K562 (cell line): Measurements from ENCODE around the gene ITGAL. TPM values are rescaled to one million over a fixed set of nuclear protein-coding genes. Genes with fewer than 3 reads are reported as not detected.

Experiments used
- ATF7 ChIP-seq: fragments of 450-650 bp; IDR thresholded peaks from 2 replicates; pipeline ENCODE4 v1.7.1; 2014; ENCODE audit warnings: mild to moderate bottlenecking, moderate library complexity
- CEBPG ChIP-seq, 3 experiments: fragments of 200-800 bp in 1 of 3; sonication (Bioruptor generic) in 1 of 3; sonication (generic) in 1 of 3; formaldehyde crosslinking in 1 of 3; IDR thresholded peaks in 2 of 3; conservative IDR thresholded peaks in 1 of 3; 2 replicates each; pipeline versions ENCODE4 v1.6.1 to v1.8.0; 2016 to 2022; ENCODE audit warnings: missing compliant biosample characterization in 2 of 3, missing genetic modification characterization in 2 of 3, mild to moderate bottlenecking in 1 of 3, missing genetic modification reagents in 1 of 3
- ELK3 ChIP-seq: fragments of 450-650 bp; formaldehyde crosslinking; IDR thresholded peaks from 2 replicates; pipeline ENCODE4 v1.4.0; 2020; ENCODE audit warnings: mild to moderate bottlenecking
- HLTF ChIP-seq: fragments of 450-650 bp; IDR thresholded peaks from 2 replicates; pipeline ENCODE4 v1.6.1; 2016
- KDM1A ChIP-seq, 2 experiments: fragments of 450-650 bp; IDR thresholded peaks; 2 replicates each; pipeline ENCODE4 v1.6.1; 2016; ENCODE audit warnings: mild to moderate bottlenecking in 2 of 2
- PCBP1 ChIP-seq: fragments of 200-400 bp; formaldehyde crosslinking; IDR thresholded peaks from 2 replicates; pipeline ENCODE4 v1.6.1; 2018; ENCODE audit warnings: mild to moderate bottlenecking, low read depth, low read length; ENCODE audit not compliant: poor library complexity, severe bottlenecking
- RBM22 ChIP-seq: fragments of 200-400 bp; formaldehyde crosslinking; IDR thresholded peaks from 2 replicates; pipeline ENCODE4 v1.6.1; 2018; ENCODE audit warnings: low read length, low read depth; ENCODE audit not compliant: poor library complexity, severe bottlenecking
- SIRT6 ChIP-seq: IDR thresholded peaks from one replicate; pipeline ENCODE4 v1.6.1; 2012; ENCODE audit warnings: low read depth, mild to moderate bottlenecking, control low read depth, inconsistent platforms, low read length, moderate library complexity
- ZBTB40 ChIP-seq, 2 experiments: fragments of 450-650 bp in 1 of 2; sonication (generic) in 1 of 2; formaldehyde crosslinking in 1 of 2; IDR thresholded peaks; 2 replicates each; pipeline versions ENCODE4 v1.7.1 to v1.9.0; 2016 to 2022; ENCODE audit warnings: inconsistent platforms in 1 of 2, mild to moderate bottlenecking in 1 of 2, missing genetic modification reagents in 1 of 2
- ZBTB43 ChIP-seq: sonication (generic); formaldehyde crosslinking; IDR thresholded peaks from 2 replicates; pipeline ENCODE4 v1.8.0; 2023; ENCODE audit warnings: mild to moderate bottlenecking, missing genetic modification reagents
- ZNF197 ChIP-seq: fragments of 200-800 bp; sonication (Bioruptor generic); IDR thresholded peaks from 2 replicates; pipeline ENCODE4 v1.6.1; 2016; ENCODE audit warnings: low read depth, missing genetic modification characterization, missing compliant biosample characterization
- ZNF584 ChIP-seq: fragments of 200-800 bp; sonication (Bioruptor generic); IDR thresholded peaks from 2 replicates; pipeline ENCODE4 v1.6.1; 2016; ENCODE audit warnings: low read depth, mild to moderate bottlenecking, missing genetic modification characterization, missing compliant biosample characterization
- ZNF589 ChIP-seq: fragments of 200-800 bp; sonication (Bioruptor generic); IDR thresholded peaks from 2 replicates; pipeline ENCODE4 v1.6.1; 2016; ENCODE audit warnings: low read depth, missing genetic modification characterization, missing compliant biosample characterization
- ZNF76 ChIP-seq: fragments of 250-450 bp; sonication (Bioruptor Pico); IDR thresholded peaks from 2 replicates; pipeline ENCODE4 v1.4.0; 2020; ENCODE audit warnings: mild to moderate bottlenecking, moderate library complexity, borderline replicate concordance
- polyA plus RNA-seq, 8 experiments: library from polyadenylated mRNA; depleted of rRNA in 4 of 8; stranded (reverse) in 5 of 8; unstranded in 3 of 8; fragments of >200 nt; fragmentation: Nextera tagmentation in 2 of 8; fragmentation: Illumina TruSeq in 1 of 8; extraction: Ambion mirVana in 2 of 8; extraction: Trizol in 1 of 8; gene quantifications; 2 replicates each; pipeline versions ENCODE4 v1.2.1 to v1.2.3, GENCODE V29; 2011 to 2014; ENCODE audit warnings: inconsistent platforms in 1 of 8, missing spikeins in 1 of 8
- total RNA-seq, 7 experiments: library from RNA; depleted of rRNA in 6 of 7; stranded (reverse); fragments of >200 nt in 6 of 7; fragmentation: Illumina TruSeq in 2 of 7; extraction: Trizol in 2 of 7; gene quantifications; 2 replicates each; pipeline versions ENCODE4 v1.2.1 to v1.2.3, GENCODE V29; 2011 to 2021; ENCODE audit warnings: low replicate concordance in 1 of 7

Gene ITGAL
- total and polyA plus RNA-seq, 9 of the 15 experiments (the other 6 are each of a cell fraction or from before 2014, with no cell fraction given): 0.01 to 0.53 TPM; not detected in 7

- peak; percentile 94 for TF ChIP-seq RBM22
- TF ChIP-seq ZNF584 (CRISPR knock-in tag): peak; percentile 69; the same call in 1 of the 2 replicates
- TF ChIP-seq ATF7: peak; percentile 80
- TF ChIP-seq ZNF589 (CRISPR knock-in tag): peak; percentile 93
- TF ChIP-seq ELK3 (CRISPR knock-in tag): no peak
- TF ChIP-seq ZNF197 (CRISPR knock-in tag): peak; percentile 91; the same call in 1 of the 2 replicates
- no peak for TF ChIP-seq HLTF
- TF ChIP-seq PCBP1: peak; percentile 71
- peak; percentile 37; the same call in 1 of the 2 replicates for TF ChIP-seq ZBTB40 (IDR thresholded peaks at IDR 0.05)
- TF ChIP-seq ZBTB40 (CRISPR knock-in tag; IDR thresholded peaks at IDR 0.05): no peak; the same call in 1 of the 2 replicates
- no peak for TF ChIP-seq ZBTB43
- no peak for TF ChIP-seq KDM1A (IDR thresholded peaks at IDR 0.05)
- peak; percentile 97 for TF ChIP-seq CEBPG (CRISPR knock-in tag; IDR thresholded peaks at IDR 0.05)
- peak; percentile 91 to 95 for TF ChIP-seq CEBPG (tag; conservative IDR thresholded peaks at IDR 0.05 in 1 of 2, IDR thresholded peaks at IDR 0.05 in 1 of 2)
- no peak for TF ChIP-seq SIRT6
- no peak for TF ChIP-seq ZNF76 (CRISPR knock-in tag)
Measured at GRCh38 chr16:30445408-30446202, 26.9 kb upstream of the ITGAL start, which contains the start of gene SEPHS2 (continued).
